CD4-positive, alpha-beta T cell treated with Interferon gamma for 1 hour (primary cell): ENCODE results near the gene GPR18.

Source experiments
- DNase-seq: peaks from one replicate; pipeline ENCODE4 v3.0.0-alpha.2; 2020

The GPR18 gene

GRCh38 chr13:99289674-99290337 lies 31.6 kb upstream of the GPR18 start:
- DNase-seq = peak; percentile 56

GRCh38 chr13:99289271-99289670 lies 31.1 kb upstream of the GPR18 start:
- no peak for DNase-seq

- DNase-seq = no peak
Observed at GRCh38 chr13:99288089-99288488, 29.9 kb upstream of the GPR18 start.

GRCh38 chr13:99287551-99287950 lies 29.4 kb upstream of the GPR18 start:
- no peak for DNase-seq

- no peak for DNase-seq
Observed at GRCh38 chr13:99285432-99286182, 27.4 kb upstream of the GPR18 start.

- DNase-seq = no peak
Observed at GRCh38 chr13:99282264-99283231, 24.4 kb upstream of the GPR18 start.

GRCh38 chr13:99281811-99282263 lies 23.7 kb upstream of the GPR18 start:
- DNase-seq = peak; percentile 85

- DNase-seq = no peak
Observed at GRCh38 chr13:99280166-99280565, 22.0 kb upstream of the GPR18 start.

GRCh38 chr13:99279637-99280036 lies 21.5 kb upstream of the GPR18 start:
- DNase-seq = no peak

GRCh38 chr13:99278843-99279242 lies 20.7 kb upstream of the GPR18 start:
- DNase-seq = no peak

- no peak for DNase-seq
Observed at GRCh38 chr13:99278200-99278599, 20.0 kb upstream of the GPR18 start.

- no peak for DNase-seq
Observed at GRCh38 chr13:99277629-99278028, 19.4 kb upstream of the GPR18 start.

GRCh38 chr13:99276706-99277105 lies 18.5 kb upstream of the GPR18 start:
- DNase-seq = no peak

GRCh38 chr13:99275093-99275469 lies 16.9 kb upstream of the GPR18 start:
- no peak for DNase-seq

GRCh38 chr13:99273128-99273527 lies 14.9 kb upstream of the GPR18 start:
- no peak for DNase-seq

GRCh38 chr13:99272481-99272880 lies 14.3 kb upstream of the GPR18 start:
- no peak for DNase-seq

- DNase-seq = no peak
Observed at GRCh38 chr13:99271249-99271648, 13.1 kb upstream of the GPR18 start.

GRCh38 chr13:99270518-99270917 lies 12.3 kb upstream of the GPR18 start:
- no peak for DNase-seq

GRCh38 chr13:99269627-99270241 lies 11.6 kb upstream of the GPR18 start:
- DNase-seq = peak; percentile 54

GRCh38 chr13:99268822-99269221 lies 10.6 kb upstream of the GPR18 start:
- DNase-seq = no peak

- DNase-seq = no peak
Observed at GRCh38 chr13:99267927-99268326, 9.7 kb upstream of the GPR18 start.

- DNase-seq = no peak
Observed at GRCh38 chr13:99266827-99267226, 8.6 kb upstream of the GPR18 start.
